Endothelial cell of umbilical vein (primary cell): ENCODE data around the gene LUC7L. TPM values are rescaled to one million over a fixed set of nuclear protein-coding genes. Genes with fewer than 3 reads are reported as not detected.
"Not testable (repeated sequence)": the region's sequence is repeated elsewhere in the genome, so short reads cannot be mapped to it uniquely, and the experiment has no call there.

Source experiments
- BruUV-seq: library from RNA; stranded (reverse); fragments of 400-500 nt; replicated peaks from 2 replicates; lab custom pipeline; 2021; lab: Mats Ljungman, UMichigan
- CTCF ChIA-PET: fragments of 300-600, 350-600 bp; sonication (Branson Sonifier 250); formaldehyde crosslinking; loops from one replicate; lab custom pipeline; 2021; ENCODE audit warnings: antibody characterized with exemption, inconsistent platforms; lab: Charles Lee
- POLR2A ChIA-PET: fragments of 300-600, 350-600 bp; sonication (Branson Sonifier 250); formaldehyde crosslinking; loops from one replicate; lab custom pipeline; 2021; ENCODE audit warnings: antibody characterized with exemption, inconsistent platforms; lab: Charles Lee
- DNase-seq: peaks from one replicate; pipeline ENCODE4 v3.0.0-alpha.2; 2011; ENCODE audit warnings: low read depth, low spot score
- FAIRE-seq: peaks from 2 replicates; lab custom pipeline; 2011; peaks lifted over from hg19 to GRCh38; lab: Jason Lieb, UNC
- H2AFZ ChIP-seq: 2 replicates; pipeline ENCODE4 v1.6.0; 2012; ENCODE audit warnings: low read depth, low read length, control low read depth, inconsistent platforms
- H3K27ac ChIP-seq: 2 replicates; pipeline ENCODE4 v1.5.1; 2011; ENCODE audit warnings: low read depth, mild to moderate bottlenecking, control low read depth, low read length, moderate library complexity; ENCODE audit not compliant: insufficient read depth
- H3K27me3 ChIP-seq, 2 experiments: 2 replicates each; pipeline versions ENCODE4 v1.6.0 to v1.6.1; 2011; ENCODE audit warnings: low read length in 2 of 2, mixed read lengths in 1 of 2; ENCODE audit not compliant: control insufficient read depth in 2 of 2, insufficient read depth in 2 of 2
- H3K36me3 ChIP-seq, 2 experiments: 2 replicates in 1 of 2; 3 replicates in 1 of 2; pipeline ENCODE4 v1.5.1; 2011; ENCODE audit warnings: low read length in 2 of 2, mild to moderate bottlenecking in 1 of 2, moderate library complexity in 1 of 2; ENCODE audit not compliant: control insufficient read depth in 2 of 2, insufficient read depth in 2 of 2; ENCODE audit errors: extremely low read depth in 1 of 2
- H3K4me1 ChIP-seq: 3 replicates; pipeline ENCODE4 v1.5.1; 2011; ENCODE audit warnings: mild to moderate bottlenecking, low read length; ENCODE audit not compliant: control insufficient read depth, insufficient read depth; ENCODE audit errors: extremely low read depth
- H3K4me2 ChIP-seq: 2 replicates; pipeline ENCODE4 v1.6.1; 2011; ENCODE audit warnings: low read length, control low read depth, mixed read lengths; ENCODE audit not compliant: insufficient read depth
- H3K4me3 ChIP-seq, 3 experiments: fragments of 200-600 bp in 1 of 3; sonication (generic), shearing (Covaris generic) in 1 of 3; replicated peaks in 1 of 3; 2 replicates each; pipeline ENCODE4 v1.5.1; 2011 to 2016; ENCODE audit warnings: control low read depth in 3 of 3, low read length in 3 of 3, mild to moderate bottlenecking in 2 of 3, inconsistent platforms in 1 of 3, low read depth in 1 of 3, moderate library complexity in 1 of 3; ENCODE audit not compliant: insufficient read depth in 1 of 3
- H3K79me2 ChIP-seq: 2 replicates; pipeline ENCODE4 v1.6.0; 2012; ENCODE audit warnings: low read length, inconsistent platforms; ENCODE audit not compliant: control insufficient read depth, insufficient read depth
- H3K9ac ChIP-seq: replicated peaks from 2 replicates; pipeline ENCODE3; 2011; ENCODE audit warnings: low read length, control low read depth; ENCODE audit not compliant: insufficient read depth; ENCODE audit errors: extremely low read depth
- H3K9me1 ChIP-seq: replicated peaks from 3 replicates; pipeline ENCODE4 v1.6.0; 2011; ENCODE audit warnings: mild to moderate bottlenecking, low read length; ENCODE audit not compliant: control insufficient read depth, insufficient read depth; ENCODE audit errors: extremely low read depth
- H3K9me3 ChIP-seq: replicated peaks from 2 replicates; pipeline ENCODE4 v1.5.1; 2012; ENCODE audit warnings: low read length, inconsistent platforms; ENCODE audit not compliant: control insufficient read depth, insufficient read depth
- H4K20me1 ChIP-seq: replicated peaks from 2 replicates; pipeline ENCODE3; 2011; ENCODE audit warnings: mild to moderate bottlenecking, low read length; ENCODE audit not compliant: control insufficient read depth, insufficient read depth; ENCODE audit errors: extremely low read depth
- EZH2 ChIP-seq: IDR thresholded peaks from 2 replicates; pipeline ENCODE4 v1.6.1; 2012; ENCODE audit warnings: borderline replicate concordance, low read depth, mild to moderate bottlenecking, moderate library complexity, low read length, inconsistent platforms; ENCODE audit not compliant: severe bottlenecking
- dilution Hi-C: fragments of 300-500 bp; cut with MboI; formaldehyde crosslinking; loops from one replicate; pipeline ENCODE4 v1.15.0; 2019; ENCODE audit warnings: low sequenced_read_pairs; ENCODE audit not compliant: extremely low pct_ligation_motif_present
- intact Hi-C: fragments of 100-400 bp; cut with micrococcal nuclease; formaldehyde crosslinking; loops from one replicate; pipeline ENCODE4 v1.10.0; 2022
- polyA plus RNA-seq, 4 experiments: library from polyadenylated mRNA; depleted of rRNA in 3 of 4; stranded (reverse) in 3 of 4; unstranded in 1 of 4; fragments of >200 nt; gene quantifications; 2 replicates each; pipeline versions ENCODE4 v1.2.1 to v1.2.3, GENCODE V29; 2011 to 2012; ENCODE audit warnings: missing spikeins in 1 of 4
- total RNA-seq: library from RNA; stranded (reverse); gene quantifications from 2 replicates; pipeline ENCODE4 v1.2.3, GENCODE V29; 2021

Gene LUC7L
- total and polyA plus RNA-seq, 2 donors (not counting 3 experiments of a cell fraction or from before 2014, with no cell fraction given), result 75.4 to 94.7 TPM

GRCh38 chr16:173211-173854, 55.9 kb downstream of the LUC7L start:
- intact Hi-C loops, CTCF ChIA-PET, H3K9me3 ChIP-seq, H3K4me3 ChIP-seq, H3K79me2 ChIP-seq, dilution Hi-C loops, H3K4me1 ChIP-seq, H4K20me1 ChIP-seq, BruUV-seq, H3K9ac ChIP-seq, DNase-seq, H3K4me2 ChIP-seq, H3K9me1 ChIP-seq, H2AFZ ChIP-seq, POLR2A ChIA-PET, H3K36me3 ChIP-seq, H3K27ac ChIP-seq: not testable (repeated sequence)
- peak; percentile 37 for FAIRE-seq
- peaks cover 39 to 42% of the 10 kb centered on the region in 2 experiments for H3K27me3 ChIP-seq
- peak; percentile 10 for TF ChIP-seq EZH2

GRCh38 chr16:172374-172941, 56.8 kb downstream of the LUC7L start, which contains the start of gene HBA2:
Gene HBA2, plus strand, starts transcription at chr16:172876. Its CDS starts 37 bp downstream, at chr16:172913.
- H4K20me1 ChIP-seq, dilution Hi-C loops, H3K4me2 ChIP-seq, H3K9me3 ChIP-seq, BruUV-seq, intact Hi-C loops, DNase-seq, H3K9ac ChIP-seq, H3K27ac ChIP-seq, H3K4me3 ChIP-seq, H3K79me2 ChIP-seq, POLR2A ChIA-PET, H3K9me1 ChIP-seq, H3K4me1 ChIP-seq, H3K36me3 ChIP-seq, H2AFZ ChIP-seq: not testable (repeated sequence)
- FAIRE-seq, result peak; percentile 38
- H3K27me3 ChIP-seq, result peaks cover 39 to 42% of the 10 kb centered on the region in 2 experiments
- CTCF ChIA-PET, result interaction anchor here (1.9 kb wide), 1 partner anchor 8 kb away, joined by 5 read pairs; the partner anchor contains the start of gene HBQ1
